HG03469 (cell line): ENCODE data around the gene PWP2.
"Not testable (repeated sequence)": the region's sequence is repeated elsewhere in the genome, so short reads cannot be mapped to it uniquely, and the experiment has no call there.

Experiments used
- ATAC-seq: cut with Tn5 transposase; IDR thresholded peaks from one replicate; pipeline ENCODE4 v1.9.1; 2021; ENCODE audit warnings: mild to moderate bottlenecking, moderate library complexity, moderate number of reproducible peaks; ENCODE audit not compliant: unreplicated experiment

Gene PWP2

DNA sequence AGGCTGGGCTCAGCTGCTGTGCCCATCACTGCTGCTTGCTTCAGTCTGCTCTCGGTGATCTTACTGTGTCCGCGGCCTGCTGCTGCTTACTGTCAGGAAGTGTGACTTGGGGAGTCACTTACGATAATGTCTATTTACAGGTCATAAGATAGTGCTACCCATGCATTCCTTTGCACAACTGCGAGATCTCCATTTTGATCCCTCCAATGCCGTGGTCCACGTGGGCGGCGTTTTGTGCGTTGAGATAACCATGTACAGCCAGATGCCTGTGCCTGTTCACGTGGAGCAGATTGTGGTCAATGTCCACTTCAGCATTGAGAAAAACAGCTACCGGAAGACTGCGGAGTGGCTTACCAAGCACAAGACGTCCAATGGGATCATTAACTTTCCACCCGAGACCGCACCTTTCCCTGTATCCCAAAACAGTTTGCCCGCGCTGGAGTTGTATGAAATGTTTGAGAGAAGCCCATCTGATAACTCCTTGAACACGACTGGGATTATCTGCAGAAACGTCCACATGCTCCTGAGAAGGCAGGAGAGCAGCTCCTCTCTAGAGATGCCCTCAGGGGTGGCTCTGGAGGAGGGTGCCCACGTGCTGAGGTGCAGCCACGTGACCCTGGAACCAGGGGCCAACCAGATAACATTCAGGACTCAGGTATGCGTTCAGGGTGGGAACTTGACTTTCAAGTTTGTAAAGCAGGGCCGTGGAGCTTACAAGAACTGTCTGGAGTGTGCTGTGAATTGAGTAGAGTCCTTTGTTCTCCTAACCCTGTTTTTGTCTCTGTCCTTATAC, 24.4 kb upstream of the PWP2 start:
- ATAC-seq: no peak

DNA sequence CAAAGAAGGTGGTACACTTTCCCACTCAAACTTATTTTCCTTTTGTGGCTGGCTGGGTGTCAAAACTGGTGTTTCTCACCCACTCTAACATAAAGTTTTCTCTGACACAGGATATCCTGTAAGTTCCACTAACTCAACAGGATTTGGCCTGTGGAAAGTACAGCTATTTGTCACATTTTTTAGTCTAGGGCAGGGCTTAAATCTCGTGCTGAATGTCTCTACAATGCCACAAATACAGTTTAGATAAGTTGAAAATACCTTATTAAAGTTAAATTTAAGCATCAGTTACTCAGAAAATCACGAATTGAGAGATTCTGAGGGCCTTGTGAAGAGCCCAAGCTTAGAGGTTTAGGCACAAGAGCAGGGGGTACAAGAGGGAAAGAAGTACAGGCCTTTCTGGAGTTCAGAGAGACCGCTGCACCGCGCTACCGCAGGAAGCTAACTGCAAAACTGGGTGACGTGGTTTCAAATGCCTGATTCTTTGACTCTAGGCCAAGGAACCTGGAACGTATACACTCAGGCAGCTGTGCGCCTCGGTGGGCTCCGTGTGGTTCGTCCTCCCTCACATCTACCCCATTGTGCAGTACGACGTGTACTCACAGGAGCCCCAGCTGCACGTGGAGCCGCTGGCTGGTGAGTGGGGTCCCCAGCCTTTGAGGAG, 23.4 kb upstream of the PWP2 start:
- no peak for ATAC-seq

DNA sequence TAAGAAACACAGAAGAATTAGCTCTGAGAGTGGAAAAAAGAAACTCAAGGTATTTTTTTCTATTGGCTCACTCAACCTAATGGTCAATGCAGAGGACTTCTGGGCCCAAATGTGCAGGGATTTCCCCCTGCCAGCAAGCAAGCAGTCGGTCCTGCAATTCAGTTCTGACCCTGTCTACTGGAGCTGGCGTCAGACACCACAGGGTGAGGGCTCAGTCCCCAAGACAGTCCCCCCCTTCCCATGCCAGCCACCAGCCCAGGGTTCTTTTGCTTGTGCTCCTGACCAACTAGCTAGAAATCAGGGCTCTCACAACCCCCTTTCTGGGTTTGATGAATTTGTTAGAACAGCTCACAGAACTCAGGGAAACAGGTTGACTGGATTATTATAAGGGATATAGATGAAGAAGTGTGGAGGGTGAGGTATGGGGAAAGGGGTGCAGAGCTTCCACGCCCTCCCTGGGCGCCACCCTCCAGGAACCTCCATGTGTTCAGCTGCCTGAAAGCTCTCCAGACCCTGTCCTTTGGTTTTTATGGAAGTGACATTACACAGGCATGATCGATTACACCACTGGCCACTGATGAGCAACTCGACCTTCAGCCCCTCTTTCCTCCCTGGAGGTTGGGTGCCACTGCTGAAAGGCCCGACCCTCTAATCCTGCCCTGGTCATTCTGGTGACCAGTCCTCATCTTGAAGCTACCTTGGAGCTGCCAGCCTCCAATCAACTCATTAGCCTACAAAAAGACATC, 22.5 kb upstream of the PWP2 start:
- no peak for ATAC-seq

DNA sequence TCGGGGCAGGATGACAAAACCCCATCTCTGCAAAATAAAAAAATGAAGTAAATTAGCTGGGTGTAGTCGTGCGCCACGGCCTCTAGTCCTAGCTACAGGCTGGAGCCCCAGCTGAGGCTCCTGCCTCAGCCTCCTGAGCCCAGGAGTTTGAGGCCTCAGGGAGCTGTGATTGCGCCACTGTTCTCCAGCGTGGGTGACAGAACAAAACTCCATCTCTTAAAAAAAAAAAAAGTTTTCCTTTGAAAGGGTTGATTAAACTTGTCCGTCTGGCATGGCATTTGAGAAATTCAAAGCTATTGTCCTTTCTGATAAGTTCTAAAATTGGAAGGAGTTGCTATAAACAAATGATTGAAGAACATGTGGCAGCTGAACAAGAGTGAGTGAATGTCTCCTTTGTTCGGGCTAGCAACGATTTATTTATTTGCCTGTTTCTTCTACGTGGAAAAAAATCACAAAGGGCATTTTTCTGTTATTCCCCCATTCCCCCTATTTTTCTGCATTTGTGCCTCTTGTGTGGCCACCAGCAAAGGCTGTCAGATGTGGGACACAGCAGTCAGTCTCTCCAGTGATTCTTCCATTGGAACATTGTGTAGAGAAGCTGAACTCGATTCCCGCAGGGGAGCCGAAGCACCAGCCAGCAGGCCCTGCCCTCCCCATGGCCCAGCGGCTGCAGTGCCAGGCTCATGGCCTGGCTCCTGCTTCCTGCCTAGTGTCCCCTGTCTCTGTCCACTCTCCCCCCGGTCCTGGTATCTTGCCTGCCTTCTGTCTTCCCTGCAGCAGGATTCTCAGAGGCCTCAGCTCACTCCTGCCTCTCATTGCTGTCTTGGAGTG, 21.5 kb upstream of the PWP2 start:
- no peak for ATAC-seq

DNA sequence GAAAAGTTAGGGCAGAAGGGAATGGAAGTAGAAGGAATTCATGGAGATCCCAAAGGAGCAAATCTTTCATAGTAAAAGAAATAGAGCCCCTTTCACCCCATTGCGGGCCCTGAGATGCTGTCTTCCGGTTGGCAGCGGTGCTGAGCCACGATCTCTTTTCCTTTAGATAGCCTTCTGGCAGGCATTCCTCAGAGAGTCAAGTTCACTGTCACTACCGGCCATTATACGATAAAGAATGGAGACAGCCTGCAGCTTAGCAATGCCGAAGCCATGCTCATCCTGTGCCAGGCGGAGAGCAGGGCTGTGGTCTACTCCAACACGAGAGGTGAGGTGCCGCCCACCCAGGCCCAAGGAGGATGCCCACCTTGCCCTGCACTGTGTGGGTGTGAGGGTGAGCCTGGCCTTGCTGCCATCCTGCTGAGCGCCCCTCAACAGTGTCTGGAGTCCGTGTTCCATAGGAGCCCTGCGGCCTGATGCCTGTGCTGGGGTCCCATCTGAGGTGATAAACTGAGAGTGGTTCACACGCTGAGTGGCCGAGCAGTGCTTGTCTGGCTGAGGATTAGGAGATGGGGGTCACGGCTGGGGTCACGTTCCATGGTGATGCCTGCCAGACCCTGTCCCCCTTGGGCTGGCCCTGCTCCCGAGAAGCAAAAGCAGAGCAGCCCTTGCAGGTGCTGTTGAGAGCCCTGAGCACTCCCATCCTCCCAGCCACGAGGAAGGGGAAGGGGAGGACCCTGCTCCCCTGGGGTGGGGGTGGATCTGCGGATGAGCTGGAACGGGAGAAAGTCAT, 20.4 kb upstream of the PWP2 start:
- ATAC-seq: no peak

DNA sequence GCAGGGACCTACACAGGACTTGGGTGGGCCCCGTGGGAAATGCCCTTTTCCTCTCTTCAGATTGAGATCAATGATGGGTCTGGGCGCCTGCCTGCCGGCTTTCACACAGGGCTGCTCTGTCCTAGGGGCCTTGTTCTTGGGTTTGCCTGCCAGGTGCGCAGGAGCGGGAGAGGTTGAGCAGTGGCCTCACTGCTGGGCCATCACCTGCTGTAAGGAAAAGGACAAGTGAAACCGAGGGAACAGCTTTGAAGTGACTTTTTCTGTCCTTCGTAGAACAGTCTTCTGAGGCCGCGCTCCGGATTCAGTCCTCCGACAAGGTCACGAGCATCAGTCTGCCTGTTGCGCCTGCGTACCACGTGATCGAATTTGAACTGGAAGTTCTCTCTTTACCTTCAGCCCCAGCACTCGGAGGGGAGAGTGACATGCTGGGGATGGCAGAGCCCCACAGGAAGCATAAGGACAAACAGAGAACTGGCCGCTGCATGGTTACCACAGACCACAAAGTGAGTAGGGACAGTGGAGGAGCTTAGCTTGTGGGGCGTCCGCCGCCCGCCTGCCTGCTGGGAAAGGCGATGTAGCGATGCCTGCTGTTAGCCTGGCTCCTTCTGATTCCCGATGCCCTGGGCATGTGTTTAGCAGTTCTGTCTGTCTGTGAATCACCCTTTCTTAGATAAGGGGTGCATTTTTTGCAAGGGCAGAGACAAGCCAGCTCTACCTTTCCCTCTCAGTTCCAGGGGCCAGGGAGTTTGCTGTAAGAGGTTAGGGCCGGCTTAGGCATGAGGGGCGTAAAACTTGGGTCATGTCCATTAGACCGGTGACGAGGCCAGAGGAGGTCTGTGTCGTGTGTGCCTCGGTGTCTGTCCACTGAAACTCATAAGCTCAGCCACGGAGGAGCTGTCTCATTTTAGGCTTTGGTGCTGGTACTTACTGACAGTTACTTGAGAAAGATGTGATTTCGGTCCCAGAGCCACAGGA, 19.5 kb upstream of the PWP2 start:
- no peak for ATAC-seq

DNA sequence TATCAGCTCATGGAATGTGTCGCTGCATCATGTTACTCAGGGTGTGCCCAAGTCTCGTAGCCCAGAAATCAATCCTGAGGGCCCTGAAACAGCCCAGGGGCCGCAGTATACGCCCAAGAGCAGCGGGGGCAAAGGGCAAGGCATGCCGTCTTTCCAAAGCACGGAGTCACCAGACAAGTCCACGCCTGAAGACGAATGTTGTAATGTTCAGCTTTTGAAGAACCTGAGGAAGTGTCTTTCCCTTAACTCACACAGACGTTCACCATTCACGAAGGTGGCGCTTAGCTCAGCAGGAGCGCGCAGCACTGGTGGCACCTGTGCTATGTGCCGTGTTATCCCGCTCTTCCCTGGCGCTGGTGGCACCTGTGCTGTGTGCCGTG, 18.8 kb upstream of the PWP2 start:
- ATAC-seq: no peak

DNA sequence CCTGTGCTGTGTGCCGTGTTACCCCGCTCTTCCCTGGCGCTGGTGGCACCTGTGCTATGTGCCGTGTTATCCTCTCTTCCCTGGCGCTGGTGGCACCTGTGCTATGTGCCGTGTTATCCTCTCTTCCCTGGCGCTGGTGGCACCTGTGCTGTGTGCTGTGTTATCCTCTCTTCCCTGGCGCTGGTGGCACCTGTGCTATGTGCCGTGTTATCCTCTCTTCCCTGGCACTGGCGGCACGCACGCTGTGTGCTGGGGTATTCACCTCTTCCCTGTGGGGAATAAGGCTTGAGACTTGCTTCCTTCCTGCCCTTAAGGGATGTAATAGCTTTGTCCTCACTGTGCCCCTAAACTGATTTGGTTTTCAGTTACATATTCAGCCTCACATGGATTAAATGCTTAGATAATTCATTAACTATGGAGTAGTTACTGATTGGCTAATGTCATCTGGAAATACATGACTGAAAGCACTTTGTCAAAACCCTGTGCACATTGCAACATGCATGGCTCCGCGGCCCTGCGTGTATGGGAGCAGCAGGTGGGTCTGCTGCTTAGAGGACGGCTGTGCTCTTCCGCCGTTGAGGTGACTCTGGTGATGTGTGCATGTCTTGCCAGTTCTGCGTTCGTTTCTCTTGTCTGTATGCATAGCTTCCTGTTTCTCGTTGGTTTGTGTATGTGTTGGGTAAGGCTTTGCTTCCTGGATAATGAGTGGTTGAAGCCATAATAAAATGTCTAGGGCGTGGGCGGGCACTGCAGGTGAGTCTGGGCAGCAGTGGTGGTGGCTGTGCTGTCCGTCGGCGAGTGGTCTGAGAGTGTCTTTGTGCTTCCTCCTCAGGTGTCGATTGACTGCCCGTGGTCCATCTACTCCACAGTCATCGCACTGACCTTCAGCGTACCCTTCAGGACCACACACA, 17.9 kb upstream of the PWP2 start:
- no peak for ATAC-seq

DNA sequence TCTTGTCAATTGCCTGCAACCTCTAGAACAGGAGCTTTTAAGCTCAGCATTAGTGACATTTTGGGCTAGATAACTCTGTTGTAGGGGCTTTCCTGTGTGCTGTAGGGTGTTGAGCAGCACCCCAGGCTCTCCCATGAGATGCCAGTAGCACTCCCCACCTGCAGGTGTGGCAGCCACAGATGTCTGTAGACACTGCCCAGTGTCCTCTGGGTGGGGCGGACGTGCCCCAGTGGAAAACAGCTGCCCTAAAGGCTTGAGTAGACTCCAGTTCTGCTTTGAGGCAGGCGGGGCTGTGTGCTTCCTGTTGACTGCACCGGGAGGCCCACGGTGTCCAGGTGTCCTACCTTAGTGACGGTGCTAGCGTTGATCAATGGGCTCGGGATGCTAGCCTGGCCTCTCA, 16.9 kb upstream of the PWP2 start:
- ATAC-seq: no peak

DNA sequence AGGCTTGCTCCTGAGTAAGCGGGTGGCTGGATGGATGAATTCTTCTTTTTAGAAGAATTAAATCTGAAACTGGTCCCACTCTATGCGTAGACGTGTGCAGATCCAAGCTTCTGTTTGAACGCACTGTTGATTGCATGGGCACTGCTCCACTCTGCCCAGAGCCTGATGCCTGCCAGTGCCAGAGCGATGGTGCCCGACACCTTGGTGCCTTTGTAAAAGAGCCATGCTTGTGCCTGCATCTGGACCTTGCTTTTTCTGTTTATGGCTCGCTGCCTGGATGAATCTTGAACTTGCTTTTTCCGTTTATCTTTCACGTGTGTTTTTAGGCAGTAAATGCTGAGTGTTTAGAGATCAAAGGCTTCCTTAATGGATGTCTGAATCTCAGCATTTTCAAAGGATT, 15.0 kb upstream of the PWP2 start:
- ATAC-seq: no peak

DNA sequence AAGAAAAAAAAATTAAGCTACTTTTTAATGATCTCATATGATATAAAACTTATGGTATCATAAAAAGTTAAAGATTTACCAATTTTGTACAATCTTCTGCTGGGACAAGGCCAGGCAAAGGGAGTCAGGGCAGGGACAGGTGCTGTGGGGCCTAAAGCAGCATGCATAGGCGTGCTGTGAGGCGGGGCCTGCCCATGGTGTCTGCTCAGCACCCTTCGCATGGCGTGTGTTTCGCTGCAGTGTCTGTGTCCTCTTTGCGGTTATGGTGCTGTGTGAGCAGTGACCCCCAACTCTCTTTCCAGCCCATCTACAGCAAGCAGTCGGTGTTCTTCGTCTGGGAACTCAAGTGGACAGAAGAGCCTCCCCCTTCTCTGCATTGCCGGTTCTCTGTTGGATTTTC, 13.4 kb upstream of the PWP2 start:
- ATAC-seq: no peak

DNA sequence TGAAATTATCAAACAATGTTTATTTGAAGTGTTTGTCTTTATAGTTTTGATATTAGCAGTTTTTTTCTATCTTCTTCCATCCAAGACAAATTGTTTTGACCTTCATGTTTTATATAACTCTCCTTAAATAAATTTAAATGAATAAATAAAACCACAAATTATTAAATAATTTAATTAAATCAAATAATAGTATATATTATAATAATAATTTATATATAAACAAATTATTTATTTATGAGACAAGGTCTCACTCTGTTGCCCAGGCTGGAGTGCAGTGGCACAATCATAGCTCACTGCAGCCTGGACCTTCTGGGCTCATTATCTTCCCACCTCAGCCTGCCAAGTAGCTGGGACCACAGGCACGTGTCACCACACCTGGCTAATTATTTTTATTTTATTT, 12.4 kb upstream of the PWP2 start:
- ATAC-seq: no peak

DNA sequence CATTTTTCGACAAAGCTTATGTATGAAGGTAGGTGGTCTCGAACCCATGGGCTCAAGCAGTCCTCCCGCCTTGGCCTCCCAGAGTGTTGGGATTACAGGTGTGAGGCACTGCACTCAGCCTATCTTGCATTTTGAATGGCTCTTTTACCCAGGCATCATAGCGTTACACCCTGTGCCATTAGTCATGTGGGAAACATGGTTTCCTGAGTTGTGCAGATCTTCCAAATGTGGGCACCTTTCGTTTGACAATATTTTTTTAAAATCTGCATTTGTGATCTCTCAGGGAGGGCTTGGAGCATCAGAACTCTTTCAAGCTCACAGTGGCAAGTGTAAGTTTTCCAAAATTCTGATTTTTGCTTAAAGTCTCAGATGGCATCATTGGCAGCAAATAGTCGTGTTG, 8.7 kb upstream of the PWP2 start:
- not testable (repeated sequence) for ATAC-seq

DNA sequence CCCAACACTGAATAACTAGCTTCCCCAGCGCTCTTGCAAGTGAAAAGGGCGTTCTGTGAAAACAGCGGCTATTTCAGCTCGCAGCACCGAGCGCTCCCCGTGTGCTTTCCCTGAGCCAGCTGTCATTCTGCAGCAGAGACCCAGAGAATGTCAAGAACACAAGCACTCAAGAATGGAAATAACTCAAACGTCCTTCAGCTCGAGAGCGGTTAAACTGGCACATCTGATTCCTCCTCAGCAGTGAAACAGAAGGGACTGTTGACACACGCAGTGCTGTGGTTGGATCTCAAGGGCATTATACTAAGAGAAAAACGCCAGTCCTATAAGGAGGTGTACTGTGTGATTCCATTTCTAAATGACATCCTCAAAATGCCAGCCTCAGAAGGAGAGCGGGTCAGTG, 8.2 kb upstream of the PWP2 start:
- ATAC-seq: not testable (repeated sequence)

DNA sequence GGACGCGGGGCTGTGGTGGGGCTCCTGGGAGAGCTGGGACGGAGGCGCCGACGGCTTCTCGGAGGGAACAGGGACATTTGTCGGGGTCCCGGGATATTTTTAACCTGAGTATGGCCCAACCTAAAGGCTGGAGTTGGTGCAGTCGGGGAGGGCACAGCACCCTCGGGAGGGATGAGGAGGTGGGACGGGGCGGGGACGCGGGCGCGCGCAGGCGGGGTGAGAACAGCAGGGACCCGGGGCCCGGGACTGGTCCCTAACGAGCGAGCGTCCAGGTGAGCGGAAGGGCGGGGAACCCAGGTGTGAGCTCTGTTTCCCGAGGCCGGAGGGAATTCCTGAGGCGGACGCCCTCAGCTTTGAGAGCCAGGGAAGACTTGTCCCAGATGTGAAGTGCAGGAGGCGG, 390 bp downstream of the PWP2 start:
- not testable (repeated sequence) for ATAC-seq

DNA sequence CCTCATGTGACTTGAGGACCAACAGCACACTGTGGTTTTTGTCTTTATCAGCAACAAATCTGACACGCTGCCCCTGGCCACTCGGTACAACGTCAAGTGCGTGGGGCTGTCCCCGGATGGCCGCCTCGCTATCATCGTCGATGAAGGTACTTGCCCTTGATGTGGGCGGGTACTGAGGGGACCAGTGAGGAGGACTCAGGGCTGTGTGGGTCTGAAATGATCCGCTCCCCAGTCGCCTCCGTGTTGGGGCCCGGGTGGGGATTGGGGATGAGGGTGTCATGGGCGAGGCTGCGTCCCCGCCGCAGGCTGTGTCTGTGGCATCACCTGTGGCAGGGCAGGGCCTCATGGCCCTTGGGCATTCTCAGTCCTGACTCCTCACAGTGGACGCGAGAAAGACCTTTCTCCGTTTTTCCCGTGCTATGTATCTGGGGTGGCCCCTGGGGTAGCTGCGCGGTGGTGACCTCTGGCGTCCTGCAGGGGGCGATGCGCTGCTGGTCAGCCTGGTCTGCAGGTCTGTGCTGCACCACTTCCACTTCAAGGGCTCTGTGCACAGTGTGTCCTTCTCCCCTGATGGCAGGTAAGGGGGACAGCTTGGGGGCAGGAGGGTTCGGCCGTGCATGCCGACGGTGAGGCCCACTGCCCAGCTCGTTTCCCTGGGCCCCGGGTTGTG, 6.6 kb downstream of the PWP2 start:
- not testable (repeated sequence) for ATAC-seq

DNA sequence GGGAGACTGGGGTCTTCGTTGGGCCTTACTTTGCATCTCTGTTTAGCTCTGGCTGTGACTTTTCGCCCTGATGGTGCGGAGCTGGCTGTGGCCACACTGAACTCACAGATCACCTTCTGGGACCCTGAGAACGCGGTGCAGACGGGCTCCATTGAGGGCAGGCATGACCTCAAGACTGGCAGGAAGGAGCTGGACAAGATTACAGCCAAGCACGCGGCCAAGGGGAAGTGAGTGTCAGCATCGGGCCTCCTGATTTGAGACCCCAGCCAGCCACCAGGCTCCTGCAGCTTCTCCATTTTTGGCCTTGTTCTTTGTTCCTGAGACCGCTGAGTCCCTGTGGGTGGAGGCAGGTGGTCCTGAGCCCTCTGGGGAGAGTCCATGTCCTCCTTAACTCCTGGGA, 14.9 kb downstream of the PWP2 start:
- ATAC-seq: not testable (repeated sequence)
